Right lobe of liver (tissue), 6 donors: Measurements from ENCODE around the gene ZBTB7B. TPM values are rescaled to one million over a fixed set of nuclear protein-coding genes. Genes with fewer than 3 reads are reported as not detected.

ENCODE experiments used
- ATAC-seq, 4 donors: fragments of 200-7000 bp; cut with Tn5 transposase; one replicate each; pipeline ENCODE4 v1.9.1; 2020; ENCODE audit warnings: mild to moderate bottlenecking in 4 of 4, moderate library complexity in 4 of 4
- DNase-seq, 3 donors: peaks; one replicate each; pipeline ENCODE4 v3.0.0-alpha.2; 2020
- H3K27ac ChIP-seq, 3 donors: fragments of 200-600 bp; one replicate each; pipeline ENCODE4 v1.8.0; 2022
- H3K27me3 ChIP-seq, 2 donors: fragments of 200-600 bp; one replicate each; pipeline ENCODE4 v1.8.0; 2022
- H3K36me3 ChIP-seq, 4 donors: fragments of 200-600 bp; sonication (generic) in 1 of 4; one replicate each; pipeline versions ENCODE4 v1.5.1 to v1.8.0; 2017 to 2022; ENCODE audit warnings: control low read depth in 1 of 4
- H3K4me1 ChIP-seq, 4 donors: fragments of 200-600 bp; sonication (generic) in 1 of 4; one replicate each; pipeline versions ENCODE4 v1.5.1 to v1.8.0; 2017 to 2022; ENCODE audit warnings: control low read depth in 1 of 4
- H3K4me3 ChIP-seq, 3 donors: fragments of 200-600 bp; one replicate each; pipeline ENCODE4 v1.8.0; 2022
- H3K9me3 ChIP-seq, 4 donors: fragments of 200-600 bp; sonication (generic) in 1 of 4; one replicate each; pipeline versions ENCODE4 v1.5.1 to v1.8.0; 2017 to 2022; ENCODE audit warnings: control low read depth in 1 of 4
- CTCF ChIP-seq, 4 donors: fragments of 200-600 bp in 3 of 4; fragments of 450-650 bp in 1 of 4; IDR thresholded peaks; one replicate each; pipeline versions ENCODE4 v1.5.1 to v1.8.0; 2016 to 2022; ENCODE audit warnings: antibody characterized with exemption in 4 of 4, mild to moderate bottlenecking in 2 of 4
- POLR2A ChIP-seq: fragments of 450-650 bp; IDR thresholded peaks from one replicate; pipeline ENCODE4 v1.6.1; 2017; ENCODE audit warnings: antibody characterized with exemption, mild to moderate bottlenecking
- WGBS: methylation state at CpG from one replicate; pipeline ENCODE4 v1.1.6; 2018; ENCODE audit warnings: low coverage, low lambda C conversion rate; ENCODE audit not compliant: insufficient coverage; ENCODE audit errors: missing lambda C conversion rate; 5-methylcytosine and 5-hydroxymethylcytosine counted together
- intact Hi-C, 2 donors: fragments of 100-400 bp; cut with DNase I; formaldehyde crosslinking; loops; one replicate each; pipeline versions ENCODE4 v1.11.2 to v1.14.1; 2022
- total RNA-seq, 6 experiments: library from RNA; depleted of rRNA in 2 of 6; stranded (reverse); fragments of >200 nt in 2 of 6; fragmentation: NEBNext Ultra II Directional in 3 of 6; extraction: Animal tissue kit (Norgen Biotek cat#: 25700) in 3 of 6; gene quantifications; one replicate each; pipeline versions ENCODE4 v1.1.0 to v1.2.4, GENCODE V29; 2016 to 2023
- donor health status: DM: no; HTN: yes; CAD: no.
- donor health status: DM: no; HTN: no; CAD: no.
- donor health status: DM: no; HTN: no; CAD: no.
- donor health status: DM: no; HTN: yes; CAD: no.
- donor health status: DM: no; HTN: yes; CAD: no.

The ZBTB7B gene
- total RNA-seq, 6 experiments from 2014 or later, result 35.0 to 83.8 (median 38.8) TPM

GRCh38 chr1:154972517-154973343 is 29.9 kb upstream of the ZBTB7B start:
- H3K36me3 ChIP-seq, result peaks cover 0 to 9% (median 4%) of the 10 kb centered on the region in 4 donors
- peak overlapping the region; percentile 63 to 83 (median 65) for H3K4me3 ChIP-seq
- no peaks in the 10 kb centered on the region for H3K27me3 ChIP-seq
- ATAC-seq, result peak; percentile 35 to 51 (median 41)
- TF ChIP-seq CTCF (IDR thresholded peaks at IDR 0.05), result no peak
- peak; percentile 82 for TF ChIP-seq POLR2A
- H3K4me1 ChIP-seq, result peaks cover 0 to 38% (median 14%) of the 10 kb centered on the region in 4 donors
- peak overlapping the region; percentile 98 to 99 (median 99) for H3K27ac ChIP-seq
- 10% methylated on average over 18 of the region's 18 CpGs for WGBS
- intact Hi-C loops, result no loop called here
- DNase-seq, result peak; percentile 88 to 91 (median 90)
- H3K9me3 ChIP-seq, result no peaks in the 10 kb centered on the region

- Histone ChIP-seq H3K4me1 (peaks cover 0 to 38% (median 14%) of the 10 kb centered on the region in 4 donors), H3K27me3 (no peaks in the 10 kb centered on the region), H3K4me3 (peak overlapping the region; percentile 63 to 83 (median 65)), H3K9me3 (no peaks in the 10 kb centered on the region), H3K36me3 (peaks cover 0 to 9% (median 4%) of the 10 kb centered on the region in 4 donors), H3K27ac (peak overlapping the region; percentile 98 to 99 (median 99))
- WGBS, result 2% methylated on average over 37 of the region's 37 CpGs
- ATAC-seq (peak; percentile 54 to 69 (median 62)), DNase-seq (peak; percentile 98 to 99 (median 98))
- TF ChIP-seq CTCF (IDR thresholded peaks at IDR 0.05) (peak in 2 of 4 donors; percentile 13 to 15), POLR2A (peak; percentile 89)
- intact Hi-C loops, result no loop called here
Measured at GRCh38 chr1:154973344-154974101, 29.1 kb upstream of the ZBTB7B start.

GRCh38 chr1:154974102-154974807 is 28.3 kb upstream of the ZBTB7B start, which contains the start of gene CKS1B:
Gene CKS1B, plus strand, starts transcription at chr1:154974681. Its CDS starts 65 bp downstream, at chr1:154974746.
- Histone ChIP-seq H3K4me1 (peaks cover 0 to 38% (median 14%) of the 10 kb centered on the region in 4 donors), H3K36me3 (peaks cover 0 to 8% (median 4%) of the 10 kb centered on the region in 4 donors), H3K9me3 (no peaks in the 10 kb centered on the region), H3K4me3 (peak within 1 kb of the TSS; percentile 63 to 83 (median 65)), H3K27me3 (no peaks in the 10 kb centered on the region), H3K27ac (peak within 1 kb of the TSS; percentile 98 to 99 (median 99))
- under 1% methylated on average over 34 of the region's 47 CpGs for WGBS
- ATAC-seq, result peak; percentile 57 to 85 (median 78)
- intact Hi-C loops, result no loop called here
- DNase-seq, result peak; percentile 96 to 98 (median 97)
- TF ChIP-seq CTCF (IDR thresholded peaks at IDR 0.05), result no peak
- TF ChIP-seq POLR2A, result peak; percentile 66

GRCh38 chr1:154974808-154975408 is 27.7 kb upstream of the ZBTB7B start:
- peak; percentile 37 to 61 (median 55) for ATAC-seq
- Histone ChIP-seq H3K4me1 (peaks cover 0 to 37% (median 14%) of the 10 kb centered on the region in 4 donors), H3K36me3 (peaks cover 0 to 12% (median 4%) of the 10 kb centered on the region in 4 donors), H3K9me3 (no peaks in the 10 kb centered on the region), H3K4me3 (peak overlapping the region; percentile 41 to 83 (median 63)), H3K27me3 (no peaks in the 10 kb centered on the region), H3K27ac (peak overlapping the region; percentile 98 to 99 (median 99))
- DNase-seq, result peak; percentile 95 to 96 (median 96)
- WGBS, result 0% methylated on average over 30 of the region's 30 CpGs
- peak; percentile 78 for TF ChIP-seq POLR2A
- no peak for TF ChIP-seq CTCF (IDR thresholded peaks at IDR 0.05)
- intact Hi-C loops, result no loop called here
